HG03558 (cell line): ENCODE results near the gene PLCG2.

Experiments used
- ATAC-seq: cut with Tn5 transposase; IDR thresholded peaks from one replicate; pipeline ENCODE4 v1.9.1; 2021; ENCODE audit warnings: moderate number of reproducible peaks; ENCODE audit not compliant: unreplicated experiment; ENCODE audit errors: extremely low read depth

PLCG2 gene

GRCh38 chr16:81836279-81837054, 57.4 kb downstream of the PLCG2 start:
- peak; percentile 47 for ATAC-seq

- ATAC-seq, result no peak
These were observed 58.2 kb downstream of the PLCG2 start for GRCh38 chr16:81837312-81837751.

GRCh38 chr16:81838794-81839193, 59.7 kb downstream of the PLCG2 start:
- ATAC-seq, result no peak

GRCh38 chr16:81841722-81842121, 62.6 kb downstream of the PLCG2 start:
- ATAC-seq, result no peak

GRCh38 chr16:81842564-81843242, 63.6 kb downstream of the PLCG2 start:
- ATAC-seq, result no peak

GRCh38 chr16:81843243-81843582, 64.1 kb downstream of the PLCG2 start:
- ATAC-seq, result no peak

- no peak for ATAC-seq
These were observed 64.6 kb downstream of the PLCG2 start for GRCh38 chr16:81843683-81844082.

- no peak for ATAC-seq
These were observed 67.0 kb downstream of the PLCG2 start for GRCh38 chr16:81846105-81846504.

- ATAC-seq, result no peak
These were observed 69.3 kb downstream of the PLCG2 start for GRCh38 chr16:81848306-81848853.

- ATAC-seq, result no peak
These were observed 71.3 kb downstream of the PLCG2 start for GRCh38 chr16:81850197-81850944.

- ATAC-seq, result no peak
These were observed 73.3 kb downstream of the PLCG2 start for GRCh38 chr16:81852347-81852746.

GRCh38 chr16:81855552-81856153, 76.6 kb downstream of the PLCG2 start:
- no peak for ATAC-seq

- no peak for ATAC-seq
These were observed 81.5 kb downstream of the PLCG2 start for GRCh38 chr16:81860287-81861266.

- no peak for ATAC-seq
These were observed 82.4 kb downstream of the PLCG2 start for GRCh38 chr16:81861503-81861902.

- ATAC-seq, result no peak
These were observed 82.8 kb downstream of the PLCG2 start for GRCh38 chr16:81861915-81862314.

GRCh38 chr16:81863630-81864352, 84.7 kb downstream of the PLCG2 start:
- ATAC-seq, result peak; percentile 45

- ATAC-seq, result no peak
These were observed 85.7 kb downstream of the PLCG2 start for GRCh38 chr16:81864646-81865382.

GRCh38 chr16:81866820-81867440, 87.8 kb downstream of the PLCG2 start:
- ATAC-seq, result no peak
